Esophagus squamous epithelium (tissue), 5 donors: ENCODE measurements around the gene EPB41L4B. TPM values are rescaled to one million over a fixed set of nuclear protein-coding genes. Genes with fewer than 3 reads are reported as not detected.

Source experiments
- DNase-seq: peaks from one replicate; lab custom pipeline; 2025; lab: John Stamatoyannopoulos, UW
- H3K27ac ChIP-seq, 4 donors: fragments of 200-600 bp; sonication (generic); one replicate each; pipeline ENCODE4 v1.5.1; 2016 to 2019; ENCODE audit warnings: mild to moderate bottlenecking in 1 of 4
- H3K27me3 ChIP-seq, 4 donors: fragments of 200-600 bp; sonication (generic); 1 replicate in 3 of 4; 2 replicates in 1 of 4; pipeline versions ENCODE4 v1.5.1 to v1.6.0; 2017 to 2021; ENCODE audit warnings: antibody characterized with exemption in 1 of 4
- H3K36me3 ChIP-seq, 3 donors: fragments of 200-600 bp; sonication (generic); one replicate each; pipeline ENCODE4 v1.5.1; 2016 to 2019
- H3K4me1 ChIP-seq, 3 donors: fragments of 200-600 bp; sonication (generic); one replicate each; pipeline ENCODE4 v1.5.1; 2017 to 2019
- H3K4me3 ChIP-seq, 4 donors: fragments of 200-600 bp; sonication (generic); 1 replicate in 3 of 4; 2 replicates in 1 of 4; pipeline ENCODE4 v1.5.1; 2016 to 2019; ENCODE audit warnings: mild to moderate bottlenecking in 2 of 4, moderate library complexity in 1 of 4
- H3K9me3 ChIP-seq, 3 donors: fragments of 200-600 bp; sonication (generic); one replicate each; pipeline ENCODE4 v1.5.1; 2016 to 2019
- POLR2A ChIP-seq, 4 donors: fragments of 450-650 bp; IDR thresholded peaks; one replicate each; pipeline ENCODE4 v1.6.1; 2017; ENCODE audit warnings: antibody characterized with exemption in 4 of 4, mild to moderate bottlenecking in 4 of 4, moderate library complexity in 3 of 4
- WGBS, 2 donors: methylation state at CpG; one replicate each; pipeline ENCODE4 v1.1.5; 2018; 5-methylcytosine and 5-hydroxymethylcytosine counted together
- intact Hi-C: fragments of 100-400 bp; cut with DNase I; formaldehyde crosslinking; loops from one replicate; pipeline ENCODE4 v1.15.0; 2022
- total RNA-seq, 4 donors: library from RNA; depleted of rRNA; stranded (reverse); fragments of >200 nt; gene quantifications; one replicate each; pipeline ENCODE4 v1.1.0, GENCODE V29; 2016
- TF ChIP-seq, protein P1 (sequence below), 6 experiments: fragments of 450-650 bp in 4 of 6; fragments of 200-600 bp in 2 of 6; sonication (generic) in 2 of 6; IDR thresholded peaks; one replicate each; pipeline ENCODE4 v1.5.1; 2016 to 2019; ENCODE audit warnings: antibody characterized with exemption in 6 of 6, mild to moderate bottlenecking in 4 of 6, moderate library complexity in 4 of 6
- donor health status: DM: yes; HTN: yes; CAD: no.

EPB41L4B gene
- total RNA-seq, 4 donors from 2014 or later, result 0.45 to 3.8 (median 1.8) TPM

GRCh38 chr9:109273869-109274268 lies 47.0 kb downstream of the EPB41L4B start:
- Histone ChIP-seq H3K27me3 (peaks cover 0 to 22% (median 0%) of the 10 kb centered on the region in 4 donors), H3K27ac (no peak overlapping the region), H3K4me3 (no peak overlapping the region), H3K4me1 (peaks cover 0 to 24% (median 0%) of the 10 kb centered on the region in 3 donors), H3K9me3 (no peaks in the 10 kb centered on the region), H3K36me3 (no peaks in the 10 kb centered on the region)
- intact Hi-C loops, result no loop called here
- DNase-seq, result no peak
- TF ChIP-seq POLR2A (IDR thresholded peaks at IDR 0.05), result no peak
- TF ChIP-seq, protein P1, sequence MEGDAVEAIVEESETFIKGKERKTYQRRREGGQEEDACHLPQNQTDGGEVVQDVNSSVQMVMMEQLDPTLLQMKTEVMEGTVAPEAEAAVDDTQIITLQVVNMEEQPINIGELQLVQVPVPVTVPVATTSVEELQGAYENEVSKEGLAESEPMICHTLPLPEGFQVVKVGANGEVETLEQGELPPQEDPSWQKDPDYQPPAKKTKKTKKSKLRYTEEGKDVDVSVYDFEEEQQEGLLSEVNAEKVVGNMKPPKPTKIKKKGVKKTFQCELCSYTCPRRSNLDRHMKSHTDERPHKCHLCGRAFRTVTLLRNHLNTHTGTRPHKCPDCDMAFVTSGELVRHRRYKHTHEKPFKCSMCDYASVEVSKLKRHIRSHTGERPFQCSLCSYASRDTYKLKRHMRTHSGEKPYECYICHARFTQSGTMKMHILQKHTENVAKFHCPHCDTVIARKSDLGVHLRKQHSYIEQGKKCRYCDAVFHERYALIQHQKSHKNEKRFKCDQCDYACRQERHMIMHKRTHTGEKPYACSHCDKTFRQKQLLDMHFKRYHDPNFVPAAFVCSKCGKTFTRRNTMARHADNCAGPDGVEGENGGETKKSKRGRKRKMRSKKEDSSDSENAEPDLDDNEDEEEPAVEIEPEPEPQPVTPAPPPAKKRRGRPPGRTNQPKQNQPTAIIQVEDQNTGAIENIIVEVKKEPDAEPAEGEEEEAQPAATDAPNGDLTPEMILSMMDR (IDR thresholded peaks at IDR 0.05), result no peak
- 86 to 90% methylated on average over 3 of the region's 3 CpGs for WGBS, 2 donors

GRCh38 chr9:109272745-109273144 lies 48.1 kb downstream of the EPB41L4B start:
- no peak overlapping the region for H3K27ac ChIP-seq
- H3K4me3 ChIP-seq, result no peak overlapping the region
- H3K4me1 ChIP-seq, result peaks cover 0 to 24% (median 0%) of the 10 kb centered on the region in 3 donors
- no peaks in the 10 kb centered on the region for H3K9me3 ChIP-seq
- 86 to 100% methylated on average over 1 to 2 of the region's 2 CpGs for WGBS, 2 donors
- DNase-seq, result no peak
- no peak for TF ChIP-seq POLR2A (IDR thresholded peaks at IDR 0.05)
- TF ChIP-seq, protein P1 (IDR thresholded peaks at IDR 0.05), result no peak
- intact Hi-C loops, result no loop called here
- no peaks in the 10 kb centered on the region for H3K36me3 ChIP-seq
- H3K27me3 ChIP-seq, result peaks cover 0 to 22% (median 0%) of the 10 kb centered on the region in 4 donors

DNA sequence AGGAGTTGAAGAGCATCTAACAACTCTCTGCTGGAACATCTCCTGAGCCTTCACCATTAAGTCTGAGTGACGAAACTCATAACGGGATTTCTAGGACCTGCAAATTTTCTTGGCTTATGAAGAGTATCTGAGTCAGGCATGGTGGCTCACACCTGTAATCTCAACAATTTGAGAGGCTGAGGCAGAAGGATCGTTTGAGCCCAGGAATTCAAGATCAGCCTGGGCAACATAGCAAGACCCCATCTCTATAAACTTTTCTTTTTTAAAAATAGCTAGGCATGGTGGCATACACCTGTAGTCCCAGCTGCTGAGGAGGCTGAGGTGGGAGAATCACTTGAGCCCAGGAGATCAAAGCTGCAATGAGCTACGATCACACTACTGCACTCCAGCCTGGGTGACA lies 48.8 kb downstream of the EPB41L4B start:
- DNase-seq, result no peak
- TF ChIP-seq POLR2A (IDR thresholded peaks at IDR 0.05), result no peak
- TF ChIP-seq, protein P1 (IDR thresholded peaks at IDR 0.05), result no peak
- H3K4me3 ChIP-seq, result no peak overlapping the region
- intact Hi-C loops, result no loop called here
- peaks cover 0 to 22% (median 0%) of the 10 kb centered on the region in 4 donors for H3K27me3 ChIP-seq
- H3K9me3 ChIP-seq, result no peaks in the 10 kb centered on the region
- H3K36me3 ChIP-seq, result no peaks in the 10 kb centered on the region
- no peak overlapping the region for H3K27ac ChIP-seq
- H3K4me1 ChIP-seq, result peaks cover 0 to 17% (median 0%) of the 10 kb centered on the region in 3 donors
- 89 to 94% methylated on average over 4 of the region's 4 CpGs for WGBS, 2 donors

DNA sequence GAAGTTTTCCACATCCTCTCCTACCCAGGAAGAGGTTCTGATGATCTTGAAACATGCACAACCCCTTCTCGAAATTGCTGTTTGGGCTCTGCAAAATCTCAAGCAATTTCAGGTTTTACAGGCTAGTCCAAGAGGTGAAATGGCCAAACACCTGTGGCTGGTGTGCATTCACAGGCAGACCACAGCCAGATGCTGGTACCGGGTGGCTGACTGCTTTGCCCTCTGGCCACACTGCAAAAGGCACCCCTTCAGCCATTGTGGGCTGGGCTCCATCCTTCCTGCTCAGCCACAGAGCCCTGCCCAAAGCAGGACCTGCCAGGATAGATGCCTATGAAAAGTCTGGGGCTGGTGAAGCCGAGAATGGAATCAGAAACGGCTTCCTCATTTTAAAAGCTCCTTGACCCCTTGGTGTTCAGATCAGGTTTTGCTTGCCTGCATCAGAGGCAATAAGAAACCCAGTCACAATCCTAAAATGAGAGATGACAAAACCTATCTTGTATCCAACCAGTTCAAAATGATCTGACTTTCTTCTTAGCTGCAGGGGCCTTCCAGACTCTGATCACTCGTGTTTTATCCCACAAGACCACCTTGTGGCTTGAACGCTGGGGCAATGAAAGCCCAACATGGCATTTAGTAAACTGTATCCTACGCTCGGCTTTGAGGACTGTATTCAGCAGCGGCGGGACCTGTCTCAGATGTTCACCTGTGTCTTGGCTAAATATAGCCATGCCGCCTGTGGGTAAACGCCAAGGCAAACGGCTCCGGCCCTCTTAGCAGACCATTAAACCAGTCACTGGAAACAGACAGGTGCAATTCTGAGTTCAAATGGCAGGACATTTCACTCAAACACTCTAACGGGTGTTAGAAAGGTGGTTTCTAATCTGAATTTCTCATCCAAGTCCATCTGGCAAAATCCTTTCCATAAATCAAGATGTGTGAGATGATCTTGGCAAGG lies 49.6 kb downstream of the EPB41L4B start:
- Histone ChIP-seq H3K4me3 (no peak overlapping the region), H3K36me3 (no peaks in the 10 kb centered on the region), H3K27ac (no peak overlapping the region), H3K9me3 (no peaks in the 10 kb centered on the region), H3K27me3 (peaks cover 0 to 20% (median 0%) of the 10 kb centered on the region in 4 donors), H3K4me1 (peaks cover 0 to 17% (median 0%) of the 10 kb centered on the region in 3 donors)
- intact Hi-C loops, result no loop called here
- no peak for DNase-seq
- 87 to 90% methylated on average over 12 to 15 of the region's 15 CpGs for WGBS, 2 donors
- TF ChIP-seq POLR2A (IDR thresholded peaks at IDR 0.05), result no peak
- TF ChIP-seq, protein P1 (IDR thresholded peaks at IDR 0.05), result no peak

DNA sequence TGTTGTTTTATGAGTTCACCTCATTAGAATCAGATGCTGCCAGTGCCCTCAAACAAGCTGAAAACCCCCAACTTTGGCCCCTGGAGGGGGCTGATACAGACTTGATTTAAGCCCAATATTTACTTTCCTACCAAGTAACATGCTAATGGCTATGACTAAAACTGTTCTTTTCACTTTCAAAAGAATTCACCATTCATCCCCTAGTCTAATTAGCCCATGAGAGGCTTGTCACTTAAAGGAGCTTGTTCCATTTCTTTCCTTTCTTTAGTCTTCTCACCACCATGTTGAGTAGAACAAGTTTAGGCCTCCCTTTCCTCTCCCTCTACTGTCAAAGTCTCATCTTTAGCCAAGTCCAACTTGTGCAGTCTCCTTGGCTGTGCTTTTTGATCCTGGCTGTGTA lies 50.4 kb downstream of the EPB41L4B start:
- Histone ChIP-seq H3K4me3 (no peak overlapping the region), H3K27me3 (peaks cover 0 to 27% (median 0%) of the 10 kb centered on the region in 4 donors), H3K4me1 (peaks cover 0 to 19% (median 0%) of the 10 kb centered on the region in 3 donors), H3K36me3 (no peaks in the 10 kb centered on the region), H3K9me3 (no peaks in the 10 kb centered on the region), H3K27ac (no peak overlapping the region)
- TF ChIP-seq, protein P1 (IDR thresholded peaks at IDR 0.05), result no peak
- TF ChIP-seq POLR2A (IDR thresholded peaks at IDR 0.05), result no peak
- no peak for DNase-seq
- intact Hi-C loops, result no loop called here
